A549 treated with AZD9567 at 1 μM for 4 hours (cell line): ENCODE results near the gene SLC22A4. TPM values are rescaled to one million over a fixed set of nuclear protein-coding genes. Genes with fewer than 3 reads are reported as not detected.

Experiments
- total RNA-seq: library from RNA; stranded (reverse); fragments of 200-300 nt; extraction: Qiagen RNA extraction; gene quantifications from 5 replicates; pipeline ENCODE4 v1.2.3, GENCODE V29; 2022; ENCODE audit not compliant: insufficient read depth

SLC22A4 gene
- 1.5 to 5.7 TPM (median 5.2 TPM) in 5 replicates for total RNA-seq

GRCh38 chr5:132293992-132294727 lies at the start of gene SLC22A4:
Gene SLC22A4, plus strand, starts transcription at chr5:132294394. Its CDS starts 223 bp downstream, at chr5:132294617.

GRCh38 chr5:132257131-132258101 lies 36.8 kb upstream of the SLC22A4 start, which contains the start of gene PDLIM4:
Gene PDLIM4, plus strand, starts transcription at chr5:132257696. Its CDS starts 39 bp downstream, at chr5:132257735.

GRCh38 chr5:132369474-132370180 lies 75.4 kb downstream of the SLC22A4 start, which contains the start of gene SLC22A5:
Gene SLC22A5, plus strand, starts transcription at chr5:132369710. Its CDS starts 263 bp downstream, at chr5:132369973.

Other genes starting within 250 kb of the SLC22A4 start
- not detected in 5 replicates for gene IL3, start 233.7 kb upstream of the SLC22A4 start, total RNA-seq
- gene CSF2, start 220.6 kb upstream of the SLC22A4 start, total RNA-seq: 0.10 to 0.22 TPM (median 0.10 TPM) in 3 of 5 replicates, not detected in the others
- 41.6 to 50.8 TPM (median 48.1 TPM) in 5 replicates for gene P4HA2, start 66.5 kb upstream of the SLC22A4 start, total RNA-seq
- 0.30 to 0.72 TPM (median 0.37 TPM) in 4 of 5 replicates, not detected in the other for gene PDLIM4, start 36.7 kb upstream of the SLC22A4 start, total RNA-seq
- gene SLC22A5, start 75.3 kb downstream of the SLC22A4 start, total RNA-seq: 39.8 to 44.5 TPM (median 42.8 TPM) in 5 replicates
- 31.6 to 37.2 TPM (median 35.8 TPM) in 5 replicates for gene IRF1, start 196.4 kb downstream of the SLC22A4 start, total RNA-seq
- not detected in 5 replicates for gene IL5, start 249.1 kb downstream of the SLC22A4 start, total RNA-seq